Measurements from ENCODE around the gene ADIPOR2. TPM values are rescaled to one million over a fixed set of nuclear protein-coding genes. Genes with fewer than 3 reads are reported as not detected.

ADIPOR2 gene
- total RNA-seq, 1 experiment from 2014 or later: 45.3 TPM

DNA sequence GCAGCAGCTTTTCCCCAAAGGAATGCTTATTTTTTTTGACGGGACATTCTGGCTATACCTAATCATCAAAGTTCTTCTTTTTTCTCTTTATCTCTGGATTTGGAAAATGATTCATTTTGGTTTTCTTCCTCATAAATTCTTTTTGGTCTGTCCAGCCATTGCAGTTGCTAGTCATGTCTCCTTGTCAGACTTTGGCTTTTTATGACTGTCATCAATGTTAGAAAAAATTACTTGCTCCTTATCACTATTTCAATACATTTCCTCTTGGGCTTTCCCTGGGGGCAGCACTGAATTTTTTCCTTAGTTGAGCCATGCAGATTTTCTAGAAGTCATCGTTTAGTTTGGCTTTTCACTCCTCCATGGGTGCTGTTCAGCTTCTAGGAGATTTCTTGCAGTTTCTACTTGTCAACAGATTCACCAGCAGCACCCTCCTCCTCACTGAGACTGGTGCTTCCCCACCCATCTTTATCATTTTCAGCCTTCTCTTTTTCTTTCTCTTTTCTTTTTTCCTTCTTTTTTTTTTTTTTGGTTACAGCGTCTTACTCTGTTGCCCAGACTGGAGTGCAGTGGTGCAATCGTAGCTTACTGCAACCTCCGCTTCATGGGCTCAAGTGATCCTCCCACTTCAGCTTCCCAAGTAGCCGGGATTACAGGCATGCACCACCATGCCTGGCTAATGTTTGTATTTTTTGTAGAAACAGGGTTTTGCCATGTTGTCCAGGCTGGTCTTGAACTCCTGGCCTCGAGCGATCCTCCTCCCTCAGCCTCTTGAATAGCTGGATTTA, 5.2 kb downstream of the ADIPOR2 start:
- Histone ChIP-seq H2BK5ac (ENCODE audit: insufficient read length, low read length) (no peak overlapping the region), H2BK120ac (ENCODE audit: low read depth, low read length, poor library complexity, severe bottlenecking) (no peak overlapping the region), H4K91ac (ENCODE audit: insufficient read length, low read depth, low read length) (no peak overlapping the region), H3K9ac (ENCODE audit: extremely low read depth, insufficient read length, low read length) (no peak overlapping the region), H3K79me2 (ENCODE audit: insufficient read depth, low read length) (peaks cover 44% of the 10 kb centered on the region; the same call in 1 of the 2 replicates), H3K4ac (ENCODE audit: low read depth, low read length) (no peak overlapping the region), H3K18ac (ENCODE audit: insufficient read length, low read depth, low read length) (no peak overlapping the region), H2AK5ac (ENCODE audit: insufficient read length, low read length) (no peak overlapping the region), H2BK15ac (ENCODE audit: low read depth, low read length) (no peak overlapping the region), H4K20me1 (ENCODE audit: control insufficient read depth, insufficient read depth, insufficient read length) (no peaks in the 10 kb centered on the region), H3K56ac (ENCODE audit: insufficient read length, low read depth, low read length) (no peak overlapping the region), H3K27ac (ENCODE audit: insufficient read length, low read depth, low read length) (no peak overlapping the region), H3K27me3 (ENCODE audit: insufficient read depth, low read length) (no peaks in the 10 kb centered on the region), H3K14ac (ENCODE audit: insufficient read depth, low read length) (no peak overlapping the region), H3T11ph (ENCODE audit: low read length) (no peak overlapping the region), H3K4me2 (ENCODE audit: insufficient read depth, insufficient read length, low read length) (no peak overlapping the region), H4K8ac (replicated peaks; ENCODE audit: insufficient read length, low read depth, low read length) (no peak overlapping the region), H3K4me1 (ENCODE audit: insufficient read depth, low read length) (no peaks in the 10 kb centered on the region), H3K23me2 (ENCODE audit: insufficient read length, low read depth, low read length, poor library complexity, severe bottlenecking) (peaks cover 5% of the 10 kb centered on the region), H2BK20ac (ENCODE audit: low read depth, low read length, poor library complexity, severe bottlenecking) (no peak overlapping the region), H4K5ac (ENCODE audit: insufficient read length, low read depth, low read length) (no peak overlapping the region), H2AFZ (ENCODE audit: low read length) (no peak overlapping the region), H3K23ac (ENCODE audit: insufficient read length, low read depth, low read length) (no peak overlapping the region), H3K9me3 (ENCODE audit: control insufficient read depth, low read depth, low read length) (no peaks in the 10 kb centered on the region), H3K79me1 (ENCODE audit: insufficient read depth, low read depth, low read length, poor library complexity, severe bottlenecking) (peaks cover 7% of the 10 kb centered on the region), H2BK12ac (ENCODE audit: insufficient read length, low read depth, low read length) (no peak overlapping the region)
- no peaks in the 10 kb centered on the region for H3K9me3 Mint-ChIP-seq
- H3K36me3 Mint-ChIP-seq (ENCODE audit: insufficient read depth in 1 of 3, low read depth in 3 of 3): peaks cover 4 to 11% (median 6%) of the 10 kb centered on the region in 3 experiments; a peak in 5 of 7 replicates
- TF ChIP-seq, protein P1, sequence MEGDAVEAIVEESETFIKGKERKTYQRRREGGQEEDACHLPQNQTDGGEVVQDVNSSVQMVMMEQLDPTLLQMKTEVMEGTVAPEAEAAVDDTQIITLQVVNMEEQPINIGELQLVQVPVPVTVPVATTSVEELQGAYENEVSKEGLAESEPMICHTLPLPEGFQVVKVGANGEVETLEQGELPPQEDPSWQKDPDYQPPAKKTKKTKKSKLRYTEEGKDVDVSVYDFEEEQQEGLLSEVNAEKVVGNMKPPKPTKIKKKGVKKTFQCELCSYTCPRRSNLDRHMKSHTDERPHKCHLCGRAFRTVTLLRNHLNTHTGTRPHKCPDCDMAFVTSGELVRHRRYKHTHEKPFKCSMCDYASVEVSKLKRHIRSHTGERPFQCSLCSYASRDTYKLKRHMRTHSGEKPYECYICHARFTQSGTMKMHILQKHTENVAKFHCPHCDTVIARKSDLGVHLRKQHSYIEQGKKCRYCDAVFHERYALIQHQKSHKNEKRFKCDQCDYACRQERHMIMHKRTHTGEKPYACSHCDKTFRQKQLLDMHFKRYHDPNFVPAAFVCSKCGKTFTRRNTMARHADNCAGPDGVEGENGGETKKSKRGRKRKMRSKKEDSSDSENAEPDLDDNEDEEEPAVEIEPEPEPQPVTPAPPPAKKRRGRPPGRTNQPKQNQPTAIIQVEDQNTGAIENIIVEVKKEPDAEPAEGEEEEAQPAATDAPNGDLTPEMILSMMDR (conservative IDR thresholded peaks at IDR 0.05): no peak
- no peaks in the 10 kb centered on the region for H3K27me3 Mint-ChIP-seq (ENCODE audit: low read depth)
- no peak for DNase-seq
- no peak overlapping the region for H3K27ac Mint-ChIP-seq
- no CpG with 5 or more reads among the region's 8 CpGs for WGBS (ENCODE audit: extremely low coverage, insufficient read length, low lambda C conversion rate)
- peaks cover 13 to 17% of the 10 kb centered on the region in 2 experiments for H3K4me1 Mint-ChIP-seq
- no peak overlapping the region for H3K4me3 Mint-ChIP-seq
